GM12801 (cell line): ENCODE results near the gene UTF1.

Experiments
- CTCF ChIP-seq: IDR thresholded peaks from one replicate; pipeline ENCODE4 v1.5.1; 2011; ENCODE audit warnings: control low read depth; ENCODE audit not compliant: insufficient read length; ENCODE audit errors: extremely low read depth

UTF1 gene

GRCh38 chr10:133217800-133218589 is 12.0 kb upstream of the UTF1 start:
- no peak for TF ChIP-seq CTCF

GRCh38 chr10:133218891-133219290 is 11.1 kb upstream of the UTF1 start:
- no peak for TF ChIP-seq CTCF

GRCh38 chr10:133219782-133220181 is 10.2 kb upstream of the UTF1 start:
- TF ChIP-seq CTCF: no peak

- TF ChIP-seq CTCF: no peak
These were observed 8.7 kb upstream of the UTF1 start for GRCh38 chr10:133221331-133221730.

- TF ChIP-seq CTCF: no peak
These were observed 5.9 kb upstream of the UTF1 start for GRCh38 chr10:133224076-133224475.

- TF ChIP-seq CTCF: no peak
These were observed 5.2 kb upstream of the UTF1 start for GRCh38 chr10:133224756-133225372.

GRCh38 chr10:133225707-133226191 is 4.3 kb upstream of the UTF1 start:
- TF ChIP-seq CTCF: no peak
